K562 (cell line): ENCODE data around the gene NPHP1. TPM values are rescaled to one million over a fixed set of nuclear protein-coding genes. Genes with fewer than 3 reads are reported as not detected.
"Not testable (repeated sequence)": the region's sequence is repeated elsewhere in the genome, so short reads cannot be mapped to it uniquely, and the experiment has no call there.

Experiments
- ATAC-seq: fragments of 200-7000 bp; cut with Tn5 transposase; 3 replicates; pipeline ENCODE4 v1.9.1; 2020; ENCODE audit warnings: moderate library complexity
- BruUV-seq: library from RNA; stranded (reverse); fragments of 400-500 nt; replicated peaks from 2 replicates; lab custom pipeline; 2021; lab: Mats Ljungman, UMichigan
- CTCF ChIA-PET: fragments of 300-600 bp; formaldehyde crosslinking; extraction: SDS; loops from one replicate; lab custom pipeline; 2021; ENCODE audit warnings: low intra/inter-chr PET ratio; lab: Yijun Ruan, JAX
- POLR2A ChIA-PET: fragments of 300-600, 350-650 bp; sonication (Branson Sonifier 250); formaldehyde crosslinking; extraction: SDS; loops from one replicate; lab custom pipeline; 2021; ENCODE audit warnings: antibody characterized with exemption, inconsistent platforms; lab: Yijun Ruan, JAX
- DNase-seq, 4 experiments: peaks; one replicate each; pipeline versions ENCODE4 v3.0.0 to v3.0.0-alpha.2; 2011 to 2018; ENCODE audit warnings: low spot score in 3 of 4, mixed read lengths in 3 of 4; ENCODE audit errors: extremely low read depth in 1 of 4
- FAIRE-seq: peaks from 2 replicates; lab custom pipeline; 2011; peaks lifted over from hg19 to GRCh38; lab: Jason Lieb, UNC
- H2AFZ ChIP-seq: 2 replicates; pipeline ENCODE4 v1.6.0; 2011; ENCODE audit warnings: low read depth, low read length, control low read depth, inconsistent platforms
- H3K27ac ChIP-seq: fragments of 200-600 bp; 3 replicates; pipeline ENCODE4 v1.8.0; 2011; ENCODE audit warnings: low read depth, mild to moderate bottlenecking, control low read depth, inconsistent platforms, low read length, moderate library complexity, mixed read lengths; ENCODE audit errors: extremely low read depth
- H3K27me3 ChIP-seq, 2 experiments: fragments of 300-600 bp in 1 of 2; 2 replicates in 1 of 2; 3 replicates in 1 of 2; pipeline versions ENCODE4 v1.6.0 to v1.8.0; 2011; ENCODE audit warnings: inconsistent platforms in 2 of 2, low read length in 2 of 2, mild to moderate bottlenecking in 1 of 2, mixed read lengths in 1 of 2, moderate library complexity in 1 of 2; ENCODE audit not compliant: control insufficient read depth in 2 of 2, insufficient read depth in 2 of 2
- H3K36me3 ChIP-seq: fragments of 300-600 bp; 3 replicates; pipeline ENCODE4 v1.8.0; 2011; ENCODE audit warnings: mild to moderate bottlenecking, low read length, inconsistent platforms; ENCODE audit not compliant: control insufficient read depth, insufficient read depth
- H3K4me1 ChIP-seq, 2 experiments: fragments of 200-600 bp in 1 of 2; replicated peaks in 1 of 2; 2 replicates in 1 of 2; 3 replicates in 1 of 2; pipeline versions ENCODE4 v1.5.1 to v1.8.0; 2011; ENCODE audit warnings: inconsistent platforms in 2 of 2, low read length in 2 of 2, mild to moderate bottlenecking in 1 of 2, mixed read lengths in 1 of 2, moderate library complexity in 1 of 2; ENCODE audit not compliant: control insufficient read depth in 2 of 2, insufficient read depth in 2 of 2
- H3K4me2 ChIP-seq: 2 replicates; pipeline ENCODE4 v1.6.1; 2011; ENCODE audit warnings: low read length, control low read depth, inconsistent platforms, mixed read lengths; ENCODE audit not compliant: insufficient read depth
- H3K4me3 ChIP-seq: fragments of 200-600 bp; sonication (generic), shearing (Covaris generic); 2 replicates; pipeline ENCODE4 v1.5.1; 2016; ENCODE audit warnings: control low read depth, inconsistent platforms
- H3K79me2 ChIP-seq: fragments of 200-600 bp; 3 replicates; pipeline ENCODE4 v1.8.0; 2011; ENCODE audit warnings: low read length, inconsistent platforms; ENCODE audit not compliant: control insufficient read depth, insufficient read depth
- H3K9ac ChIP-seq, 2 experiments: 2 replicates each; pipeline versions ENCODE4 v1.6.0 to v1.6.1; 2011; ENCODE audit warnings: low read depth in 2 of 2, low read length in 2 of 2, control low read depth in 1 of 2, inconsistent platforms in 1 of 2, mild to moderate bottlenecking in 1 of 2, mixed read lengths in 1 of 2; ENCODE audit not compliant: insufficient read depth in 1 of 2
- H3K9me1 ChIP-seq: one replicate; pipeline ENCODE4 v1.6.0; 2011; ENCODE audit warnings: inconsistent platforms, mild to moderate bottlenecking, low read length, moderate library complexity; ENCODE audit not compliant: control insufficient read depth, insufficient read depth
- H3K9me3 ChIP-seq: replicated peaks from 2 replicates; pipeline ENCODE4 v1.5.1; 2011; ENCODE audit warnings: low read depth, low read length, inconsistent platforms; ENCODE audit not compliant: control insufficient read depth, insufficient read depth
- H4K20me1 ChIP-seq: replicated peaks from 2 replicates; pipeline ENCODE4 v1.6.1; 2011; ENCODE audit warnings: low read length, inconsistent platforms, mixed read lengths; ENCODE audit not compliant: control insufficient read depth, insufficient read depth
- NFIC ChIP-seq: fragments of 450-650 bp; IDR thresholded peaks from 2 replicates; pipeline ENCODE4 v1.6.1; 2017; ENCODE audit warnings: mild to moderate bottlenecking, inconsistent platforms
- XRCC3 ChIP-seq: fragments of 450-650 bp; IDR thresholded peaks from 2 replicates; pipeline ENCODE4 v1.6.1; 2017; ENCODE audit warnings: mild to moderate bottlenecking, moderate library complexity
- ZFP36 ChIP-seq: fragments of 150-350 bp; IDR thresholded peaks from 2 replicates; pipeline ENCODE4 v1.6.1; 2018; ENCODE audit warnings: low read length, low read depth; ENCODE audit not compliant: partially characterized antibody
- WGBS: fragments of 100-300 bp; shearing (Covaris generic); methylation state at CpG from one replicate; pipeline ENCODE4 v1.1.6; 2016; ENCODE audit warnings: low coverage, mixed read lengths; ENCODE audit not compliant: insufficient coverage; ENCODE audit errors: missing lambda C conversion rate; 5-methylcytosine and 5-hydroxymethylcytosine counted together
- in situ Hi-C: fragments of 300-500 bp; cut with MboI; formaldehyde crosslinking; loops from 4 replicates; pipeline ENCODE4 v1.15.0; 2018; ENCODE audit warnings: inconsistent platforms, mixed read lengths
- intact Hi-C: fragments of 100-400 bp; cut with micrococcal nuclease; formaldehyde crosslinking; loops from 2 replicates; pipeline ENCODE4 v1.14.2; 2022
- polyA plus RNA-seq, 8 experiments: library from polyadenylated mRNA; depleted of rRNA in 4 of 8; stranded (reverse) in 5 of 8; unstranded in 3 of 8; fragments of >200 nt; fragmentation: Nextera tagmentation in 2 of 8; fragmentation: Illumina TruSeq in 1 of 8; extraction: Ambion mirVana in 2 of 8; extraction: Trizol in 1 of 8; gene quantifications; 2 replicates each; pipeline versions ENCODE4 v1.2.1 to v1.2.3, GENCODE V29; 2011 to 2014; ENCODE audit warnings: inconsistent platforms in 1 of 8, missing spikeins in 1 of 8
- total RNA-seq, 7 experiments: library from RNA; depleted of rRNA in 6 of 7; stranded (reverse); fragments of >200 nt in 6 of 7; fragmentation: Illumina TruSeq in 2 of 7; extraction: Trizol in 2 of 7; gene quantifications; 2 replicates each; pipeline versions ENCODE4 v1.2.1 to v1.2.3, GENCODE V29; 2011 to 2021; ENCODE audit warnings: low replicate concordance in 1 of 7

The NPHP1 gene
- total and polyA plus RNA-seq, 9 of the 15 experiments (the other 6 are each of a cell fraction or from before 2014, with no cell fraction given), result 0.11 to 0.32 (median 0.20) TPM; not detected in 5

DNA sequence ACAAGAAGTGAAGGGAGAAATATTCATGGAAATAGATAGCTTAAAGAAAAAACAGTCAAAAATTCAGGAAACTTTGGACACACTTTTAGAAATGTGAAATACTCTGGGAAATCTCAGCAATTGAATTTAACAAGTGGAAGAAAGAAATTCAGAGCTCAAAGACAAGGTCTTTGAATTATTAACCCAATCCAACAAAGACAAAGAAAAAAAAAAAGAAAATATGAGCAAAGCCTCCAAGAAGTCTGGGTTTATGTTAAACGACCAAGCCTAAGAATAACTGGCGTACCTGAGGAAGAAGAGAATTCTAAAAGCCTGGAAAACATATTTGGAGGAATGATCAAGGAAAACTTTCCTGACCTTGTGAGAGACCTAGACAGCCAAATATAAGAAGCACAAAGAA is 96.5 kb downstream of the NPHP1 start:
- H3K36me3 ChIP-seq, H3K4me3 ChIP-seq, H3K79me2 ChIP-seq, intact Hi-C loops, BruUV-seq, H2AFZ ChIP-seq, H3K4me1 ChIP-seq, H3K4me2 ChIP-seq, in situ Hi-C loops, ATAC-seq, H3K27me3 ChIP-seq, H3K9me3 ChIP-seq, H4K20me1 ChIP-seq, FAIRE-seq, H3K9me1 ChIP-seq, H3K27ac ChIP-seq, H3K9ac ChIP-seq, POLR2A ChIA-PET, CTCF ChIA-PET, DNase-seq: not testable (repeated sequence)
- 0% methylated on average over 2 of the region's 2 CpGs for WGBS

DNA sequence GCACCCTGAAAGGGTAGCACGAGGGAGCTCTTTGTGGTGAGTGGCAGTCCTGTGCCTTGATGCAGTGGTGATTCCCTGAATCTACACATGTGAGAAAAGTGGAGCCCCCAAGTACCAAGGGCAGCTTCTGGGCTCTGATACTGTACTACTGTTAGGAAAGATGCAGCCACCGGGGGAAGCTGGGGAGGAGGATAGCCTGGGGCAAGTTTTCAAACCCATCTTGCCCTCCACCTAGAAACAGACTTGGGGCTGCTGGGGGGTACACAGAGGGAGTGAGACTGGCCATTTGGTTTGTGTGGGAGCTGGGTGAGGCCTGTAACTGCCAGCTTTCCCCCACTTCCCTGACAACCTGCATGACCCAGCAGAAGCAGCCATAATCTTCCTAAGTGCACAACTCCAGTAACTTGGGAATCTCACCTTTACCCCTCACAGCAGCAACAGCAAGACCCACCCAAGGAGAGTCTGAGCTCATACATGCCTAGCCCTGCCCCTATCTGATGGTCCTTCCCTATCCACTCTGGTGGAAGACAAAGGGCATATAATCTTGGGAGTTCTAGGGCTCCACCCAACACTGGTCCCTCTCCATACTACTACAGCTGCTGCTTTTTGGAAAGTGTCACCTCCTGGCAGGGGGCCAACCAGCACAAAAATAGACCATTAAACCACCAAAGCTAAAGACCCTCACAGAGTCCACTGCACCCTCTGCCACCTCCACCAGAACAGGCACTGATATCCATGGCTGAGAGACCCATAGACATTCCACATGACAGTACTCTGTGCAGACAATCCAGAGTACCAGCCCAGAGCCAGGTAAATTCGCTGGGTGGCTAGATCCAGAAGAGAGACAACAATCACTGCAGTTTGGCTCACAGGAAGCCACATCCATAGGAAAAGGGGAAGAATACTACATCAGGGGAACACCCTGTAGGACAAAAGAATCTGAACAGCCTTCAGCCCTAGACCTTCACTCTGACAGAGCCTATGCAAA is 97.4 kb downstream of the NPHP1 start:
- ChIA-PET CTCF (no interaction called here), POLR2A (interaction anchor here (0.6 kb wide), 2 partner anchors 8 to 9 kb away, joined by 3 to 4 read pairs; no protein-coding TSS in a partner anchor)
- no peaks in the 10 kb centered on the region for H3K27me3 ChIP-seq
- H3K9me3 ChIP-seq, result no peaks in the 10 kb centered on the region
- no peak for ATAC-seq
- H3K79me2 ChIP-seq, result no peaks in the 10 kb centered on the region
- FAIRE-seq, result no peak
- no peaks in the 10 kb centered on the region; the same call in 1 of the 2 replicates for H4K20me1 ChIP-seq
- DNase-seq, result no peak
- H3K4me3 ChIP-seq, result no peak overlapping the region
- TF ChIP-seq NFIC (peak; percentile 30; the same call in 1 of the 2 replicates), XRCC3 (no peak), ZFP36 (peak; percentile 74)
- H3K27ac ChIP-seq, result no peak overlapping the region
- no peaks in the 10 kb centered on the region for H3K9me1 ChIP-seq
- H3K9ac ChIP-seq, result no peak overlapping the region
- no peak overlapping the region for H2AFZ ChIP-seq
- BruUV-seq, result no TSS peak
- no peaks in the 10 kb centered on the region for H3K4me1 ChIP-seq
- no peak overlapping the region for H3K4me2 ChIP-seq
- intact Hi-C loops, result no loop called here
- WGBS, result 0% methylated on average over 3 of the region's 3 CpGs
- H3K36me3 ChIP-seq, result no peaks in the 10 kb centered on the region
- in situ Hi-C loops, result no loop called here
